ENCODE measurements around the gene CTPS2.
A peak's percentile ranks its signal among the peaks of the same experiment; 100 is the strongest.
"Not testable (repeated sequence)": the region's sequence is repeated elsewhere in the genome, so short reads cannot be mapped to it uniquely, and the experiment has no call there.

The CTPS2 gene

DNA sequence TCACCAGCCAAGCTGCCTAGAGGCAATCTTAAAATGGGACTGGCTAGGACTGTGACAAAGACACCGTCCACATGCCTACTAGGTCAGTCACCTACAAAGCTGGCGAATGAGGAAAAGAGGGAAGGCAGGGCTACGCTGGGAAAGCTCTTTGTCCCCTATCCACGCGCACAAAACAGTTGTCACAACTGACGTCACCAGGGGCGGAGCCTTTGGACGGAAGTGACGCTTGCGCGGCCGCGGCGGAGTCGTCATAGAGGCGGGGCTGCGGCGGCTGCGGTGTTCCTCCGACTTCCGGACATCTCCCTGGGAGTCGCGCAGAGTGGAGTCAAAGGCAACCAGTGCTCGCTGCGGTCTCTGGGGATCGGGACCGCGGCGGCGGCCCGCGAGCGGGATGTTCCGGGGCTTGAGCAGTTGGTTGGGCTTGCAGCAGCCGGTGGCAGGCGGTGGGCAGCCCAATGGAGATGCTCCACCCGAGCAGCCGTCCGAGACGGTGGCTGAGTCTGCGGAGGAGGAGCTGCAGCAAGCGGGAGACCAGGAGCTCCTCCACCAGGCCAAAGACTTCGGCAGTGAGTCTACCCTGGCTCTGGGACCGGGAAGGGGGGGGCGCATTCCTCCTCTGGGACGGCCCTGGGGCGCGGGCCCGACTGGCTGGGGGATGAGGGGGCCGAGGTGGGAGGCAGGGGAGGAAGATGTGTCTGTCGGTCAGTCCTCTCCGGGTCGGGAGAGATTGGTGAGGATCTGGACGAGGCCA lies 7.0 kb upstream of the CTPS2 start, which contains the start of gene SYAP1:
Gene SYAP1 (plus strand): TSS at position 279 of the 751 bp plus-strand sequence. CDS start 113 bp downstream, at position 392.
- H3K4me3 ChIP-seq (ENCODE audit: low read depth, low read length), result peak within 1 kb of the TSS; percentile 79
- TF ChIP-seq, protein P1, sequence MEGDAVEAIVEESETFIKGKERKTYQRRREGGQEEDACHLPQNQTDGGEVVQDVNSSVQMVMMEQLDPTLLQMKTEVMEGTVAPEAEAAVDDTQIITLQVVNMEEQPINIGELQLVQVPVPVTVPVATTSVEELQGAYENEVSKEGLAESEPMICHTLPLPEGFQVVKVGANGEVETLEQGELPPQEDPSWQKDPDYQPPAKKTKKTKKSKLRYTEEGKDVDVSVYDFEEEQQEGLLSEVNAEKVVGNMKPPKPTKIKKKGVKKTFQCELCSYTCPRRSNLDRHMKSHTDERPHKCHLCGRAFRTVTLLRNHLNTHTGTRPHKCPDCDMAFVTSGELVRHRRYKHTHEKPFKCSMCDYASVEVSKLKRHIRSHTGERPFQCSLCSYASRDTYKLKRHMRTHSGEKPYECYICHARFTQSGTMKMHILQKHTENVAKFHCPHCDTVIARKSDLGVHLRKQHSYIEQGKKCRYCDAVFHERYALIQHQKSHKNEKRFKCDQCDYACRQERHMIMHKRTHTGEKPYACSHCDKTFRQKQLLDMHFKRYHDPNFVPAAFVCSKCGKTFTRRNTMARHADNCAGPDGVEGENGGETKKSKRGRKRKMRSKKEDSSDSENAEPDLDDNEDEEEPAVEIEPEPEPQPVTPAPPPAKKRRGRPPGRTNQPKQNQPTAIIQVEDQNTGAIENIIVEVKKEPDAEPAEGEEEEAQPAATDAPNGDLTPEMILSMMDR (IDR thresholded peaks at IDR 0.05; ENCODE audit: low read depth, low read length), result no peak
- no peak for TF ChIP-seq MYC (IDR thresholded peaks at IDR 0.05; ENCODE audit: low read depth, low read length)
- peak; percentile 83 for TF ChIP-seq POLR2A (IDR thresholded peaks at IDR 0.05; ENCODE audit: extremely low read depth, insufficient read length)
- TF ChIP-seq, protein P2, sequence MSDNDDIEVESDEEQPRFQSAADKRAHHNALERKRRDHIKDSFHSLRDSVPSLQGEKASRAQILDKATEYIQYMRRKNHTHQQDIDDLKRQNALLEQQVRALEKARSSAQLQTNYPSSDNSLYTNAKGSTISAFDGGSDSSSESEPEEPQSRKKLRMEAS (IDR thresholded peaks at IDR 0.05; ENCODE audit: low read depth, low read length), result peak; percentile 11; the same call in 1 of the 2 replicates
- peak; percentile 94 for DNase-seq (ENCODE audit: low read depth)

DNA sequence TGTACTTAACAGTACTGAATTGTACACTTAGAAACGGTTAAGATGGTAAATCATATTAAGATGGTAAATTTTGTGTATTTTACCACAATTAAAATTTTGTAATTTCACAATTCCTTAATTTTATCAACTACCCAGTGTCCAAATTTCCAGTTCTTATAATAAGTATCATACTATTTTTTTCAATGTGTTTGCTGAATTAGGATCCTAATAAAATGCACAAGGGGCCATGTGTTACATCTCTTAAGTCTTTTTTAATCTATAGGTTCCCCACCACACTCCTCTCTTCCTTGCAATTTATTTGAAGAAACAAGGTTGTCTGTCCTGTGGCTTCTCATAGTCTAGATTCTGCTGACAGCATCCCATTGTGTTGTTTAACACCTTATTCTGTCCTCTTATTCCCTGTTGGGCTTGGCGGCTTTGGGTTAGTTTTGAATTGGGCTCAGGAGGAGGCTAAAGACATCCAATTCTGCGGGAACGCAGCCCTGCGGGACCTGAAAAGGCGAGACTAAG lies 6.4 kb upstream of the CTPS2 start:
- no peak for TF ChIP-seq MYC (IDR thresholded peaks at IDR 0.05; ENCODE audit: low read depth, low read length)
- no peak for DNase-seq (ENCODE audit: low read depth)
- H3K4me3 ChIP-seq (ENCODE audit: low read depth, low read length), result peak overlapping the region; percentile 76

DNA sequence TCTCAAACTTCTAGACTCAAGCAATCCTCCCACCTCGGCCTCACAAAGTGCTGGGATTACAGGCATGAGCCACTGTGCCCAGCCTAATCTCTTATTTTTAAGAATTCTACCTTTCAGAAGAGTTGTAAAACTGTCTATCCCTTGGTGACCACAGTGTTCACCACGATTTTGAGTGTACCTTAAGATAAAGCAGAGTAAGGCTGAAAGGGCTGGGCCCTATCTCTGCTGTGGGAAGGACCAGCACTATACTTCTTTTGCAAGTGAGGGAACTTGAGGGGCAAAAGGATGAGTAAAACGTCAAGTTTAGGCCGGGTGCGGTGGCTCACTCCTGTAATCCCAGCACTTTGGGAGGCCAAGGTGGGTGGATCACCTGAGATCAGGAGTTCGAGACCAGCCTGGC lies 4.0 kb upstream of the CTPS2 start:
- H3K4me3 ChIP-seq (ENCODE audit: low read depth, low read length); DNase-seq (ENCODE audit: low read depth): not testable (repeated sequence)

DNA sequence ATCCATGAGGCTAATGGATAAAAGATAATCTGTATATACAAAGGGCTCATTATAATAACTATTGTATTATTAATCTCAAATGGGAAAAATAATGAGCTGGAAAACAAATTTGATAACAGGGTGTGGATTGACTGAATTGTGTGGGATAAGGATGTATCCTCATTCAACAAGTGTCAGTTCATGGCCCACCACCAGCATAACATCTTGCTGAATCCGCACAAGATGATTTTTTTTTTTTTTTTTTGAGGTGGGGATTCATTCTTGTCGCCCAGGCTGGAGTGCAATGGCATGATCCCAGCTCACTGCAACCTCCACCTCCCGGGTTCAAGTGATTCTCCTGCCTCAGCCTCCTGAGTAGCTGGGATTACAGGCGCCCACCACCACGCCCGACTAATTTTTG lies 3.2 kb upstream of the CTPS2 start:
- not testable (repeated sequence) for DNase-seq (ENCODE audit: low read depth); H3K4me3 ChIP-seq (ENCODE audit: low read depth, low read length)

DNA sequence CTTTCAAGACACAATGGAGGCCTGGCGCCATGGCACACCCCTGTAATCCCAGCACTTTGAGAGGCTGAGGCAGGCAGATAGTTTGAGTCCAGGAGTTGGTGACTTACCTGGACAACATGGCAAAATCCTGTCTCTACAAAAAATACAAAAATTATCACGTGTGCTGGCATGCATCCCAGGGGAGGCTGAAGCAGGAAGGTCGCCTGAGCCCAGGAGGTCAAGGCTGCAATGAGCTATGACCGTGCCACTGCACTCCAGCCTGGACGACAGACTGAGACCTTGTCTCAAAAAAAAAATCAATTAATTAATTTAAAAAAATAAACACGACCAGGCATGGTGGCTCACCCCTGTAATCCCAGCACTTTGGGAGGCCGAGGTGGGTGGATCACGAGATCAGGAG lies 2.0 kb upstream of the CTPS2 start:
- TF ChIP-seq POLR2A (IDR thresholded peaks at IDR 0.05; ENCODE audit: extremely low read depth, insufficient read length) (no peak), MYC (IDR thresholded peaks at IDR 0.05; ENCODE audit: low read depth, low read length) (no peak)
- TF ChIP-seq, protein P1 (IDR thresholded peaks at IDR 0.05; ENCODE audit: low read depth, low read length), result no peak
- TF ChIP-seq, protein P2 (IDR thresholded peaks at IDR 0.05; ENCODE audit: low read depth, low read length), result no peak
- no peak for DNase-seq (ENCODE audit: low read depth)
- H3K4me3 ChIP-seq (ENCODE audit: low read depth, low read length), result no peak overlapping the region

DNA sequence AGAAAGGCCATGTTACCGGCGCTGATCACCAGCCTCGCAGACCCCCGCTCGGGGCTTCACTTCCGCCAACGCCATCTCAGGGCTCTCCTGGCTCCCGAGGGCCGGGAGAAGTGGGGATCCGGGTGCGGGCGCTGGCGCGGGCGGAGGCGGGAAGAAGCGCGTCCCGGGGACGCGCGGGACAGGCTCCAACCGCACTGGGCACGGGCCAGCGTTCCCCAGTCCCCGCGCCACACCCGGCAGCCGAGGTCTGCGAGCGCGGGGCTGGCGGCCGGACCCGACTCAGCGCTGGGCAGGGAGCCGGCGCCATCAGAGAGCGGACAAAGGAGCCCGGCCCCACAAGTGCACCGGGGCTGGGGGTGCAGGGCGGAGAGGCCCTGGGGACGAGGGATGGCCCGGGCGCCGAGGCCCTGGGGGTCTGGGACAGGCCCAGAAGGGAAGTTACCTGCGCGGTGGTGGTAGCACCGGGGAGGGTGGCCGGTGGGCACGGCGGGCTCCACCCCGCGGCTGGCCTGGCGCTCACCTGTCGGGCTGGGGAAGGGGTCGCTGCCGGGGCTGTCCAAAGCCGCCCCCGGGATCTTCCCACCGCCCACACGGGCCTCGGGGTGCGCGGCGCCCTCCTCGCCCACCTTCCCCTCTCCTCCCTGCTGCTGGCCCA lies 449 bp downstream of the CTPS2 start:
- H3K4me3 ChIP-seq (ENCODE audit: low read depth, low read length), result peak overlapping the region; percentile 62
- DNase-seq (ENCODE audit: low read depth), result peak; percentile 10
- TF ChIP-seq, protein P1 (IDR thresholded peaks at IDR 0.05; ENCODE audit: low read depth, low read length), result no peak
- no peak for TF ChIP-seq POLR2A (IDR thresholded peaks at IDR 0.05; ENCODE audit: extremely low read depth, insufficient read length)
- TF ChIP-seq, protein P2 (IDR thresholded peaks at IDR 0.05; ENCODE audit: low read depth, low read length), result no peak
- no peak for TF ChIP-seq MYC (IDR thresholded peaks at IDR 0.05; ENCODE audit: low read depth, low read length)

DNA sequence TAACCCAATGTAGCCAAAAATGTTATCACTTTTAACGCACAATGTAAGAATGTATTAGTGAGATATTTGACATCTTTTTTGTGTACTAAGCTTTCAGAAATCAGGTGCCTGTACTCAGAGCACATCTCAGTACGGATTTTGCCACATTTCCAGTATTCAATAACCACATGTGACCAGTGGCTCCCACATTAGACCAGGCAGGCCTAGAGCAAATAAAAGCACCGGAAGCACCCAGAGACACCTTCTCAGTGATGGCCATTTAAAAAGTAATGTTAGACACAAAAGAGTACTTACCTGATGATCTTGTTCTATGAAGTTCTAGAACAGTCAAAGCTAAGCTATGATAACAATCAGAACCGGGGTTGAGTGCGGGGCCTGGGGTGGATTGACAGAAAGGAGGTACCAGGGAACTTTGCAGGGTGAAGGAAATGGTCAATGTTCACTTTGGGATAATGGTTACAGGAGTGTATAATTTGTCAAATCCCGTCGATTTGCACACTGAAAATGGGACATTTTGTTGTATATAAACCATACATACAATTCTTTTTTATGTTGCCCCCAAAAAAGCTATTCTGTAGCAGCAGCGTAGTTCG lies 1.2 kb downstream of the CTPS2 start:
- peak overlapping the region; percentile 21 for H3K4me3 ChIP-seq (ENCODE audit: low read depth, low read length)
- TF ChIP-seq, protein P1 (IDR thresholded peaks at IDR 0.05; ENCODE audit: low read depth, low read length), result no peak
- TF ChIP-seq, protein P2 (IDR thresholded peaks at IDR 0.05; ENCODE audit: low read depth, low read length), result no peak
- TF ChIP-seq POLR2A (IDR thresholded peaks at IDR 0.05; ENCODE audit: extremely low read depth, insufficient read length) (no peak), MYC (IDR thresholded peaks at IDR 0.05; ENCODE audit: low read depth, low read length) (no peak)
- DNase-seq (ENCODE audit: low read depth), result no peak
